Left hindlimb (tissue), 1 donor: ENCODE data around the gene KRTAP5-6.

Experiments used
- DNase-seq: peaks from one replicate; pipeline ENCODE4 v3.0.0-alpha.2; 2018

KRTAP5-6 gene

GRCh38 chr11:1703146-1703545 lies 6.2 kb downstream of the KRTAP5-6 start:
- DNase-seq, result no peak

- no peak for DNase-seq
These were observed 8.4 kb downstream of the KRTAP5-6 start for GRCh38 chr11:1705126-1706052.

- DNase-seq, result no peak
These were observed 9.8 kb downstream of the KRTAP5-6 start for GRCh38 chr11:1706634-1707400.

- no peak for DNase-seq
These were observed 10.8 kb downstream of the KRTAP5-6 start for GRCh38 chr11:1707751-1708150.

- no peak for DNase-seq
These were observed 11.7 kb downstream of the KRTAP5-6 start for GRCh38 chr11:1708716-1709115.

- no peak for DNase-seq
These were observed 18.2 kb downstream of the KRTAP5-6 start for GRCh38 chr11:1714908-1715885.

GRCh38 chr11:1717745-1718144 lies 20.8 kb downstream of the KRTAP5-6 start:
- no peak for DNase-seq

- no peak for DNase-seq
These were observed 21.3 kb downstream of the KRTAP5-6 start for GRCh38 chr11:1718326-1718725.

- DNase-seq, result no peak
These were observed 22.8 kb downstream of the KRTAP5-6 start for GRCh38 chr11:1719781-1720180.

- DNase-seq, result no peak
These were observed 30.2 kb downstream of the KRTAP5-6 start for GRCh38 chr11:1727096-1727690.

GRCh38 chr11:1727861-1728260 lies 30.9 kb downstream of the KRTAP5-6 start:
- no peak for DNase-seq

- no peak for DNase-seq
These were observed 31.3 kb downstream of the KRTAP5-6 start for GRCh38 chr11:1728301-1728700.

- no peak for DNase-seq
These were observed 32.1 kb downstream of the KRTAP5-6 start for GRCh38 chr11:1728931-1729691.

GRCh38 chr11:1729692-1730011 lies 32.7 kb downstream of the KRTAP5-6 start:
- DNase-seq, result no peak

GRCh38 chr11:1730059-1730629 lies 33.1 kb downstream of the KRTAP5-6 start:
- no peak for DNase-seq

GRCh38 chr11:1731451-1732059 lies 34.6 kb downstream of the KRTAP5-6 start:
- DNase-seq, result no peak

- no peak for DNase-seq
These were observed 35.5 kb downstream of the KRTAP5-6 start for GRCh38 chr11:1732418-1733008.

GRCh38 chr11:1733009-1733715 lies 36.2 kb downstream of the KRTAP5-6 start:
- no peak for DNase-seq

- no peak for DNase-seq
These were observed 37.0 kb downstream of the KRTAP5-6 start for GRCh38 chr11:1733716-1734640.
